ENCODE results near the gene PODNL1.
A peak's percentile ranks its signal among the peaks of the same experiment; 100 is the strongest.
"Not testable (repeated sequence)": the region's sequence is repeated elsewhere in the genome, so short reads cannot be mapped to it uniquely, and the experiment has no call there.

Gene PODNL1

GRCh38 chr19:13929340-13929739 is 8.9 kb downstream of the PODNL1 start:
- DNase-seq (ENCODE audit: low spot score) (no peak), FAIRE-seq (no peak)

GRCh38 chr19:13926715-13927114 is 11.5 kb downstream of the PODNL1 start:
- FAIRE-seq (no peak), DNase-seq (ENCODE audit: low spot score) (no peak)

GRCh38 chr19:13926010-13926409 is 12.2 kb downstream of the PODNL1 start:
- FAIRE-seq (no peak), DNase-seq (ENCODE audit: low spot score) (no peak)

DNA sequence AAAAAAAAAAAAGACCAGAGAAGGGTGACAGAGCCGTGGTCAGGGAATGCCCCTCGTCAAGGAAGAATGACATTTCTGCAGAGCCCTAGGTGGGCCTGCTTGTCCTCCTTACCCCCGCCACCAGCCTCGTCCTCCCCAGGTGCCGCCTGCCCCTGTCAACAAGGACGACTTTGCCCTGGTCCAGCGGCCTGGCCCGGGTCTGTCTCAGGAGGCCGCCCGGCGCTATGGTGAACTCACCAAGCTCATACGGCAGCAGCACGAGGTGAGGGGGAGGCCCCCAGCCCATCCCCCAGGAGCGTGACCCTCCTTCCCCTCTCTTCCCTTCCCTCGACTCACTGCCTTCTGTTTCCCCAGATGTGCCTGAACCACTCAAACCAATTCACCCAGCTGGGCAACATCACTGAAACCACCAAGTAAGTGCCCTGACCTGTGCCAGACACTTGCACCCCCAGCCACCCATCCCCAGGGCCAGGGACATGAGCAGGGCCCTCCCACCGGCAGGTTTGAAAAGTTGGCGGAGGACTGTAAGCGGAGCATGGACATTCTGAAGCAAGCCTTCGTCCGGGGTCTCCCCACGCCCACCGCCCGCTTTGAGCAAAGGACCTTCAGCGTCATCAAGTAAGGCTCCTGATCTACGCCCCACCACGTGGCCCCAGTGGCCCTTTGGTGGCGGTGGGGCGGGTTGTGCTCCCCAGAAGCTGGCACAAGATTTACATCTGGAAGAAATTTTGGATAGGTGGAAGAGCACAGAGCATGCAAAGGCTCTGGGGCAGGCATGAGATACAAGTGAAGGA is 14.8 kb downstream of the PODNL1 start:
- no peak for FAIRE-seq
- DNase-seq (ENCODE audit: low spot score): no peak

- FAIRE-seq: not testable (repeated sequence)
Observed at GRCh38 chr19:13922118-13922517, 16.1 kb downstream of the PODNL1 start.

GRCh38 chr19:13920940-13921747 is 17.1 kb downstream of the PODNL1 start:
- FAIRE-seq: no peak

More at GRCh38 chr19:13922118-13922517, 16.1 kb downstream of the PODNL1 start:
- DNase-seq (ENCODE audit: low spot score): not testable (repeated sequence)

GRCh38 chr19:13920524-13920923 is 17.7 kb downstream of the PODNL1 start:
- DNase-seq (ENCODE audit: low spot score): no peak
- FAIRE-seq: no peak

More at GRCh38 chr19:13920940-13921747, 17.1 kb downstream of the PODNL1 start:
- peak; percentile 28 for DNase-seq (ENCODE audit: low spot score)

GRCh38 chr19:13918726-13919411 is 19.3 kb downstream of the PODNL1 start:
- FAIRE-seq (no peak), DNase-seq (ENCODE audit: low spot score) (no peak)

GRCh38 chr19:13917888-13918406 is 20.3 kb downstream of the PODNL1 start:
- no peak for DNase-seq (ENCODE audit: low spot score)
- no peak for FAIRE-seq

GRCh38 chr19:13914777-13915176 is 23.4 kb downstream of the PODNL1 start:
- DNase-seq (ENCODE audit: low spot score) (no peak), FAIRE-seq (no peak)

DNA sequence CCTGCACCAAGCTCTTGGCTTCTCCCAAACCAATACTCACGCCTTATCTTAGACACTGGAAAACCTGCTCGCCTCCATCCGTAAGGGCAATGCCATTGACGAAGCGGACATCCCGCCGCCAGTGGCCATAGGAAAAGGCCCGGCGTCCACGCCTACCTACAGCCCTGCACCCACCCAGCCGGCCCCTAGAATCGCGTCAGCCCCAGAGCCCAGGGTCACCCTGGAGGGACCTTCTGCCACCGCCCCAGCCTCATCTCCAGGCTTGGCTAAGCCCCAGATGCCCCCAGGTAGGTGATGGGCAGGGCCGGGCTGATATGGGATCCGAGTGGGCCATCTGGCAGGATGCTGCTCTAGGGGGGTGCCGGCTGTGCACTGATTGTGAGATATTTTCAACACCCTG is 24.9 kb downstream of the PODNL1 start:
- DNase-seq (ENCODE audit: low spot score): no peak

GRCh38 chr19:13909430-13909829 is 28.8 kb downstream of the PODNL1 start:
- DNase-seq (ENCODE audit: low spot score) (no peak), FAIRE-seq (no peak)

More for the DNA sequence above, 24.9 kb downstream of the PODNL1 start:
- no peak for FAIRE-seq

DNA sequence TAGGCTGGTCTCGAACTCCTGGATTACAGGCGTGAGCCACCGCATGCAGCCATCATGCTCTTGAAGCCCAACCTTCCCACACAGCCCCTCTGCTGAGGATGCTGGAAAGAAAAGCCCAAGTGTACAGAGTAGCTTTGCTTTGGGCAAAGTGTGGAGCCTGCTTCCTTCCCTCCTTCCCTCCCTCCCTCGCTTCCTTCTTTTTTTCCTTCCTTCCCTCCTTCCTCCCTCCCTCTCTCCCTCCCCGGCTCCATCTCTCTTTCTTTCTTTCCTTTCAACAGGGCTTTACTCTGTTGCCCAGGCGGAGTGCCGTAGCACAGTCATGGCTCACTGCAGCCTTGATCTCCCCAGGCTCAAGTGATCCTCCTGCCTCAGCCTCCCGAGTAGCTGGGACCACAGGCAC is 29.5 kb downstream of the PODNL1 start:
- DNase-seq (ENCODE audit: low spot score) (no peak), FAIRE-seq (no peak)

- FAIRE-seq: no peak
- DNase-seq (ENCODE audit: low spot score): no peak
Observed at GRCh38 chr19:13906910-13907309, 31.3 kb downstream of the PODNL1 start.

DNA sequence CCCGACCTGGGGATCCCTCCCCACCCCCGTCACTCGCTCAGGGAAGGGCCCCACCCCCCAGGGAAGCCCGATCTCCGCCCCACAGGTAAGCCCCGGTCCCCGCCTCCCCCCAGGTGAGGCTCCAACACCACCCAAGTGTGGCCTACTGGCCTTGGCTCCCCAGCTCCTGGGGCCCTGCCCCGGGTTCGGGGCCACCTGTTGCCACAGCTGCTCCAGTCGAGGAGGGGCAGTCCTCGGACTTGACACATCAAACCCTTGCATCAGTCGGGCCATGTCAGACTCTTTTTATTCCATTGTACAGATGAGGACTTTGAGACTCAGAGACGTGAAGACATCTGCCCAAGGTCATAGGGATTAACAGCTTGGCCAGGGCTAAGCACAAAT is 31.7 kb downstream of the PODNL1 start:
- DNase-seq (ENCODE audit: low spot score) (no peak), FAIRE-seq (no peak)

DNA sequence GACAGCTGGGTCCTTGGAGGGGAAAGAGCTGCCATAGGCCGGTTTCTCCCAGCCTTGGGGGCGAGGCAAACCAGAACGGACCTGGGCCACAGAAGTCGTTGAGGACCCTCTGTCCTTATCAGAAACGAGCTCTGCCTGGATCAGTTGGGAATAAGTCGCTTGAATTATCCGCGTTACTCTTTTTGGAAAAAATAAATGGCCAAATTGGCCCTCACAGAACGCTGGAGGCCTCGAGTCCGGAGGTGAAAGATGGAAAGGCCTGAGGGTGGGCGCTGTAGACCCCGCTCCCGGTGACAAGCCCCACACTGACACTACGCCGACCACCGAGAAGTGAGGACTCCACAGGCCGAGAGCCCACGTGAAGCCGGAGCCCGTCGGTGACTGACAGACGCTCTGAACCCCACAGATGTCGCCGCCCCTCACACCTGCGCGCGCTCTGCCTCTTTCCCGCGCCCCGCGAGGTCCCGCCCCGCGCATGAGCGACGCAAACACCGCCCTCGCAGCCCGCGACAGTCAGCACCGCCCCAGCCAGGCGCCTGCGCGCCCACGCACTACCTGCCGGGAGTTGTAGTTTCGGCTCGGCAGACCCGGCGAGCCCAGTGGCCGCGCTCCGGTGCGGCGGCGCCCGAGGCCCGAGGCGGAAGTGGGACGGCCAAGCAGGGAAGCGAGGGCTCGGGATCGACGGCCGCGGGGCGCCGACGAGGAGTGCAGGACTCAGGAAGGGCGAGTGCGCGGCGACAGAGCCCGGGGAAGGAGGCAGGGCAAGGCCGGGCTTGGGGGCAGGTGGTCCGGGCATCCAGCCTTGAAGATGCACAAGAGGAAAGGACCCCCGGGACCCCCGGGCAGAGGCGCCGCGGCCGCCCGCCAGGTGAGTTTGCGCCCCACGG is 32.3 kb downstream of the PODNL1 start, which contains the start of the genes BRME1 and CC2D1A:
TSS of gene BRME1 (minus strand) at position 484 of the 887 bp plus-strand sequence. CDS start 1,225 bp downstream, outside the sequence.
TSS of gene CC2D1A (plus strand) at position 568 of the 887 bp plus-strand sequence. CDS start at position 809, 241 bp downstream.
- DNase-seq (ENCODE audit: low spot score) (peak; percentile 71), FAIRE-seq (no peak)

DNA sequence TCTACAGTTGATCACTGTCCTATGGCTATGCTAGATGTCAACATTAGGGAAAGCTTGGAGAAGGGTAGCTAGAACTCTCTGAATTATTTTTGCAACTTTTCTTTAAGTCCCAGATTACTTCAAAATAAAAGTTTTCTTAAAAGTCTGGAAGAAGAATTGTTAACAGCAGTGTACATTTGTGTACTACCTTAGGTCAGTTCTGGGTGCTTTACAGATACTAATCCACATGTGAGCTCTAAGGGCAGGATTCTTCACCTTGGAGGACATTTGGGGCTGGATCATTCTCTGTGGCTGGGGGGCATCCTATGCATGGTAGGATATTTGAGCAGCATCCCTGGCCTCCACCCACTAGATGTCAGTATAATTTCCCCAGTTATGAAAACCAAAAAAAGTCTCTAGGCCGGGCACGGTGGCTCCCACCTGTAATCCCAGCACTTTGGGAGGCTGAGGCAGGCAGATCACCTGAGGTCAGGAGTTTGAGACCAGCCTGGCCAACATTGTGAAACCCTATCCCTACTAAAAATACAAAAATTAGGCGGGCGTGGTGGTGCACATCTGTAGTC is 35.1 kb downstream of the PODNL1 start:
- DNase-seq (ENCODE audit: low spot score): no peak
- FAIRE-seq: no peak

DNA sequence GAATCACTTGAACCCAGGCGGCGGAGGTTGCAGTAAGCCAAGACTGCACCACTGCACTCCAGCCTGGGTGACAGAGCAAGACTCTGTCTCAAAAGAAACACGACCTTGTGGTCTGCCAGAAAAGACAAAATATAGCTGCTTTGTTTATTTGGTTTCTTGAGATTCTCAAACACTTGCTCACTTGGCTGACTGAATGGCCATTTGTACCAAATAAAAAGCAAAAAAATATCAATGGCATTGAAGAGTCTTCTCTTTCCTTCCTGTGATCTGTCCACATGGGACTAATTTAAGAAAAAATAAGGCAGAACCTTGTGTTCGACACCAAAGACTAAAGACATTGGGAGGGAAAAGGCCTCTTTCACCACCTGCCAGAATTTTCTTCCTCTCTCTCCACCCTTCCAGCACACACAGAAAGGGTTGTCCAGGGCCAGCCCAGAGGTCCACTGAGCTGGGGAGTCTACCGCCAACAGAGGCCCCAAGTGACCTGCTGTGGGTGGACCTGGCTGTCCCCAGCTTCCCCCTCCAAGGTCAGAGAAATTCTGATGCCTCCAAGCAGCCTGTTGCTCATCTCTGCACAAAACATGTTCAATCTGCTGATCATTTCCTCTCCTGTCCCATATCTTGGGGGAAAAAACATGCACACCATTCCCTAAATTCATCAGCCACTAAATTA is 38.2 kb downstream of the PODNL1 start:
- FAIRE-seq (no peak), DNase-seq (ENCODE audit: low spot score) (no peak)

- FAIRE-seq: no peak
- DNase-seq (ENCODE audit: low spot score): no peak
Observed at GRCh38 chr19:13899393-13899792, 38.8 kb downstream of the PODNL1 start.
